Neural cell (in vitro differentiated cells): ENCODE results near the gene AHI1. TPM values are rescaled to one million over a fixed set of nuclear protein-coding genes. Genes with fewer than 3 reads are reported as not detected.

Experiments used
- H2AFZ ChIP-seq: fragments of 200-600, 300-800 bp; sonication (generic), shearing (Covaris generic); 2 replicates; pipeline ENCODE4 v1.6.0; 2014; ENCODE audit warnings: low read depth, mild to moderate bottlenecking, antibody characterized with exemption, low read length, moderate library complexity
- H3F3A ChIP-seq: fragments of 200-600 bp; shearing (Covaris generic); 2 replicates; pipeline ENCODE4 v1.6.1; 2016; ENCODE audit warnings: mild to moderate bottlenecking, moderate library complexity, mixed read lengths, antibody characterized with exemption, low read length; ENCODE audit not compliant: insufficient read depth, poor library complexity, severe bottlenecking
- H3K27ac ChIP-seq: fragments of 200-600, 300-800 bp; sonication (generic), shearing (Covaris generic); 2 replicates; pipeline ENCODE4 v1.5.1; 2014; ENCODE audit warnings: mild to moderate bottlenecking, low read length, moderate library complexity
- H3K27me3 ChIP-seq: fragments of 300-800, 200-600 bp; sonication (generic), shearing (Covaris generic); 2 replicates; pipeline ENCODE4 v1.6.0; 2014; ENCODE audit warnings: mild to moderate bottlenecking, low read depth, low read length, moderate library complexity; ENCODE audit not compliant: insufficient read depth
- H3K36me3 ChIP-seq: fragments of 300-800, 200-600 bp; sonication (generic), shearing (Covaris generic); 2 replicates; pipeline ENCODE4 v1.5.1; 2014; ENCODE audit warnings: mild to moderate bottlenecking, antibody characterized with exemption, low read length, moderate library complexity; ENCODE audit not compliant: insufficient read depth
- H3K4me2 ChIP-seq: fragments of 300-800, 200-600 bp; sonication (generic), shearing (Covaris generic); 2 replicates; pipeline ENCODE4 v1.6.0; 2014; ENCODE audit warnings: mild to moderate bottlenecking, low read length
- H3K4me3 ChIP-seq: fragments of 300-800, 200-600 bp; sonication (generic), shearing (Covaris generic); 2 replicates; pipeline ENCODE4 v1.5.1; 2014; ENCODE audit warnings: mild to moderate bottlenecking, low read length, moderate library complexity
- H3K79me2 ChIP-seq: fragments of 200-600 bp; shearing (Covaris generic); replicated peaks from 2 replicates; pipeline ENCODE4 v1.6.0; 2014; ENCODE audit warnings: mild to moderate bottlenecking, low read length, moderate library complexity; ENCODE audit not compliant: insufficient read depth
- H3K9ac ChIP-seq: fragments of 300-800, 200-600 bp; sonication (generic), shearing (Covaris generic); 2 replicates; pipeline ENCODE4 v1.6.1; 2016; ENCODE audit warnings: mild to moderate bottlenecking, low read length, mixed read lengths
- H3K9me2 ChIP-seq: fragments of 200-600 bp; shearing (Covaris generic); 2 replicates; pipeline ENCODE4 v1.6.1; 2016; ENCODE audit warnings: mild to moderate bottlenecking, low read length, mixed read lengths; ENCODE audit not compliant: insufficient read depth
- H3K9me3 ChIP-seq: fragments of 200-600, 300-800 bp; sonication (generic), shearing (Covaris generic); 2 replicates; pipeline ENCODE4 v1.6.1; 2016; ENCODE audit warnings: mild to moderate bottlenecking, mixed run types, low read length, moderate library complexity, mixed read lengths
- H4K20me1 ChIP-seq: fragments of 200-600 bp; shearing (Covaris generic); 2 replicates; pipeline ENCODE4 v1.6.1; 2016; ENCODE audit warnings: mild to moderate bottlenecking, mixed run types; ENCODE audit not compliant: insufficient read depth
- CTCF ChIP-seq: fragments of 450-650 bp; IDR thresholded peaks from 2 replicates; pipeline ENCODE4 v1.5.1; 2014; ENCODE audit warnings: antibody characterized with exemption, mild to moderate bottlenecking, moderate library complexity; ENCODE audit not compliant: poor library complexity, severe bottlenecking
- EP300 ChIP-seq: fragments of 450-650 bp; conservative IDR thresholded peaks from 2 replicates; pipeline ENCODE4 v1.6.1; 2014; ENCODE audit warnings: antibody characterized with exemption, mild to moderate bottlenecking, moderate library complexity; ENCODE audit not compliant: poor library complexity, severe bottlenecking
- EZH2 ChIP-seq: fragments of 200-600, 300-800 bp; shearing (Covaris generic), sonication (generic); IDR thresholded peaks from 2 replicates; pipeline ENCODE4 v1.6.1; 2014; ENCODE audit warnings: antibody characterized with exemption, low read length, borderline replicate concordance, mild to moderate bottlenecking; ENCODE audit not compliant: insufficient read depth, poor library complexity, severe bottlenecking
- MXI1 ChIP-seq: fragments of 450-650 bp; conservative IDR thresholded peaks from 2 replicates; pipeline ENCODE4 v1.6.1; 2014; ENCODE audit warnings: antibody characterized with exemption, mild to moderate bottlenecking; ENCODE audit not compliant: poor library complexity, severe bottlenecking
- POLR2AphosphoS5 ChIP-seq: IDR thresholded peaks from 2 replicates; pipeline ENCODE4 v1.6.1; 2012
- RAD21 ChIP-seq: fragments of 450-650 bp; conservative IDR thresholded peaks from 2 replicates; pipeline ENCODE4 v1.6.1; 2014; ENCODE audit warnings: antibody characterized with exemption, mild to moderate bottlenecking, moderate library complexity
- REST ChIP-seq: IDR thresholded peaks from 2 replicates; pipeline ENCODE4 v1.6.1; 2012; ENCODE audit warnings: borderline replicate concordance
- SMC3 ChIP-seq: fragments of 450-650 bp; conservative IDR thresholded peaks from 2 replicates; pipeline ENCODE4 v1.6.1; 2014; ENCODE audit warnings: antibody characterized with exemption, mild to moderate bottlenecking, moderate library complexity; ENCODE audit not compliant: poor library complexity
- TAF1 ChIP-seq: IDR thresholded peaks from 2 replicates; pipeline ENCODE4 v1.6.1; 2012; ENCODE audit warnings: low read depth
- polyA plus RNA-seq: library from polyadenylated mRNA; depleted of rRNA; stranded (reverse); fragments of >200 nt; gene quantifications from 2 replicates; pipeline ENCODE4 v1.2.3, GENCODE V29; 2014

AHI1 gene
- polyA plus RNA-seq, 1 donor from 2014 or later, result 58.2 TPM

GRCh38 chr6:135354407-135354806 is 143.1 kb downstream of the AHI1 start:
- no peak overlapping the region for H3K27ac ChIP-seq
- no peak overlapping the region for H3K4me2 ChIP-seq
- H2AFZ ChIP-seq, result no peak overlapping the region
- no peaks in the 10 kb centered on the region for H4K20me1 ChIP-seq
- H3K9ac ChIP-seq, result no peak overlapping the region
- H3K9me2 ChIP-seq, result no peaks in the 10 kb centered on the region
- no peaks in the 10 kb centered on the region for H3K79me2 ChIP-seq
- H3K27me3 ChIP-seq, result no peaks in the 10 kb centered on the region
- no peaks in the 10 kb centered on the region for H3K9me3 ChIP-seq
- no peaks in the 10 kb centered on the region for H3F3A ChIP-seq
- no peaks in the 10 kb centered on the region for H3K36me3 ChIP-seq
- TF ChIP-seq EP300 (no peak), REST (no peak), POLR2AphosphoS5 (no peak), CTCF (no peak), TAF1 (no peak), SMC3 (no peak), EZH2 (no peak), MXI1 (no peak), RAD21 (no peak)
- H3K4me3 ChIP-seq, result no peak overlapping the region

GRCh38 chr6:135353113-135353512 is 144.4 kb downstream of the AHI1 start:
- H4K20me1 ChIP-seq, result no peaks in the 10 kb centered on the region
- no peaks in the 10 kb centered on the region for H3K79me2 ChIP-seq
- no peak overlapping the region for H3K27ac ChIP-seq
- no peak overlapping the region for H3K4me2 ChIP-seq
- H3K36me3 ChIP-seq, result no peaks in the 10 kb centered on the region
- H3K9me2 ChIP-seq, result no peaks in the 10 kb centered on the region
- no peak overlapping the region for H2AFZ ChIP-seq
- no peak overlapping the region for H3K9ac ChIP-seq
- H3K9me3 ChIP-seq, result no peaks in the 10 kb centered on the region
- H3K4me3 ChIP-seq, result no peak overlapping the region
- TF ChIP-seq SMC3, result no peak
- no peak for TF ChIP-seq CTCF
- TF ChIP-seq EZH2, result no peak
- no peak for TF ChIP-seq REST
- TF ChIP-seq RAD21, result no peak
- TF ChIP-seq MXI1, result no peak
- TF ChIP-seq TAF1, result no peak
- no peak for TF ChIP-seq EP300
- TF ChIP-seq POLR2AphosphoS5, result no peak
- no peaks in the 10 kb centered on the region for H3K27me3 ChIP-seq
- no peaks in the 10 kb centered on the region for H3F3A ChIP-seq
